Measurements from ENCODE around the gene C11orf68. TPM values are rescaled to one million over a fixed set of nuclear protein-coding genes. Genes with fewer than 3 reads are reported as not detected.

Gene C11orf68
- total RNA-seq (ENCODE audit: low replicate concordance), result 6.9 and 22.4 TPM in 2 replicates

DNA sequence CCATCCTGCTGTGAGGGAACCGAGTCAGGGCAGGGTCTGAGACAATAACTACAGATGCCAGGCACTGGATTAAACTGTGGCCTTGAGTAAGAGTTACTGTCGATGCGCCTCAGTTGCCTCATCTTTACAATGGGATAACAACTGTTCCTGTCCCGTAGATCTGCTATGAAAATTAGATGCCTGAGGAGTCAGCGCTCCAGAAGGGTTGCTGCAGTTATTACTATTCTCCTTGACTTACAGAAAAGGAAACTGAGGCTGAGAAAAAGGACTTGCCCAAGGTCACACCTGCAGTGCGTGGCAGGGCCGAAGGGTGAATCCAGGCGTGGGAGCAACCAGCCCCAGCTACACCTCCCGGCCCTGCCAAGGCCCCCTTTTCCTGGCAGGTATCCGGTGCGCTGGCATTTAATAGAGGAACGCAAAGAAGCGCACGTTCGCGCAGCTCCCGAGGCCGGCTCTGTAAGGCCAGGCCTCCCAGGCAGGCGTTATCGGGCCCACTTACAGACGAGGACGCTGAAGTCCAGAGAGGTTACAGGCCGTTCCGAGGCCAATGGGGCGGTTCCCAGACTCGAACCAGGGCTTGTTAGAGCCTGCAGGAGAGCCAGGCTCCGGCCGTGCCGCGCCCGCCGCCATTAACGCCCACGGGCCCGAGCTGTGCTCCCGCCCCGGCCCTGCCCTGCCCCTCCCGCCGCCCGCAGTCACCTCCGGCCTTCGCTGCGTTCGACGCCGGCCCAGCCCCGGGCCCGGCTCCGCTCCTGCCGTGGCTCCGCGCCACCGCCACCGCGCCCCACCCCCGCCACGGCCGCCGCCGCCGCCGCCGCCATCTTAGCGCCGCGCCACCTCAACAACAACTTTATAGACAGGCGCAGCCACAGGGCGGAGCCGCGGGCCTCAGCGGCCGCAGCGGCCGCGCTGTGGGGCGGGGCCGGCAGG lies at the start of gene C11orf68:
Gene C11orf68, minus strand, starts transcription at position 852 of the 930 bp plus-strand sequence. Its CDS starts 31 bp downstream, at position 821.
- H2AFZ ChIP-seq (replicated peaks), result peak within 1 kb of the TSS; percentile 74
- no peak for TF ChIP-seq EZH2phosphoT487 (IDR thresholded peaks at IDR 0.05)
- TF ChIP-seq, protein P1, sequence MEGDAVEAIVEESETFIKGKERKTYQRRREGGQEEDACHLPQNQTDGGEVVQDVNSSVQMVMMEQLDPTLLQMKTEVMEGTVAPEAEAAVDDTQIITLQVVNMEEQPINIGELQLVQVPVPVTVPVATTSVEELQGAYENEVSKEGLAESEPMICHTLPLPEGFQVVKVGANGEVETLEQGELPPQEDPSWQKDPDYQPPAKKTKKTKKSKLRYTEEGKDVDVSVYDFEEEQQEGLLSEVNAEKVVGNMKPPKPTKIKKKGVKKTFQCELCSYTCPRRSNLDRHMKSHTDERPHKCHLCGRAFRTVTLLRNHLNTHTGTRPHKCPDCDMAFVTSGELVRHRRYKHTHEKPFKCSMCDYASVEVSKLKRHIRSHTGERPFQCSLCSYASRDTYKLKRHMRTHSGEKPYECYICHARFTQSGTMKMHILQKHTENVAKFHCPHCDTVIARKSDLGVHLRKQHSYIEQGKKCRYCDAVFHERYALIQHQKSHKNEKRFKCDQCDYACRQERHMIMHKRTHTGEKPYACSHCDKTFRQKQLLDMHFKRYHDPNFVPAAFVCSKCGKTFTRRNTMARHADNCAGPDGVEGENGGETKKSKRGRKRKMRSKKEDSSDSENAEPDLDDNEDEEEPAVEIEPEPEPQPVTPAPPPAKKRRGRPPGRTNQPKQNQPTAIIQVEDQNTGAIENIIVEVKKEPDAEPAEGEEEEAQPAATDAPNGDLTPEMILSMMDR (IDR thresholded peaks at IDR 0.05), result peak; percentile 6
- Mint-ChIP-seq H3K27ac (peak within 1 kb of the TSS; percentile 53), H3K36me3 (peaks cover 10% of the 10 kb centered on the region), H3K4me1 (peaks cover 23% of the 10 kb centered on the region), H3K9me3 (no peaks in the 10 kb centered on the region), H3K4me3 (peak within 1 kb of the TSS; percentile 92), H3K27me3 (ENCODE audit: insufficient read depth, low read depth) (peaks cover 5% of the 10 kb centered on the region)
- H3K27ac ChIP-seq, result no peak within 1 kb of the TSS
- DNase-seq (ENCODE audit: low spot score), result no peak
- H3K36me3 ChIP-seq, result no peaks in the 10 kb centered on the region
- no peaks in the 10 kb centered on the region for H3F3A ChIP-seq (ENCODE audit: low read depth)
- peaks cover 12% of the 10 kb centered on the region for H4K20me1 ChIP-seq (ENCODE audit: low read depth)
- peak within 1 kb of the TSS; percentile 89 for H3K9ac ChIP-seq
- peaks cover 10% of the 10 kb centered on the region for H3K4me1 ChIP-seq
- H3K27me3 ChIP-seq, result no peaks in the 10 kb centered on the region
- no peaks in the 10 kb centered on the region for H3K9me3 ChIP-seq (ENCODE audit: low read depth)
- H3K4me2 ChIP-seq, result peak within 1 kb of the TSS; percentile 93
- peaks cover 21% of the 10 kb centered on the region for H3K79me2 ChIP-seq (ENCODE audit: low read depth)
- peak within 1 kb of the TSS; percentile 87 for H3K4me3 ChIP-seq

DNA sequence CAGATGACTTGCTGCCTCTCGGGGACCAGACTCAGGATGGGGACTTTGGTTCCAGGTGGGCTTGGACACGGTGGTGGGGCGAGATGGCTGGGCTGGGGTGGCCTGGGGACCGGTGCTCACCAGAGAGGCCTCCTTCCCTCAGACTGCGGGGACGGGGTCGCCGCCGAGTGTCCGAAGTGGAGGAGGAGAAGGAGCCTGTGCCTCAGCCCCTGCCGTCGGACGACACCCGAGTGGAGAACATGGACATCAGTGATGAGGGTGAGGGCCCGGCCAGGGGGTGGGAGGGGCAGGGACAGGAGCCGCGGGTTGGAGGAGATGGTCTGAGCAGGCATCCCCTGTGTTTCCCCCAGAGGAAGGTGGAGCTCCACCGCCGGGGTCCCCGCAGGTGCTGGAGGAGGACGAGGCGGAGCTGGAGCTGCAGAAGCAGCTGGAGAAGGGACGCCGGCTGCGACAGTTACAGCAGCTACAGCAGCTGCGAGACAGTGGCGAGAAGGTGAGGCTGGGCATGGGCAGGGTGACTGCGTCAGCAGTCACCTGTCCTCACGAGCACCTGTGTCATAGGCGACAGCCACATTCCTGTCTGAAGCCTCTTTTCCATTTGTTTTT lies 48.6 kb upstream of the C11orf68 start:
- Histone ChIP-seq H3K9me3 (ENCODE audit: low read depth) (no peaks in the 10 kb centered on the region), H3F3A (ENCODE audit: low read depth) (no peaks in the 10 kb centered on the region), H4K20me1 (ENCODE audit: low read depth) (peaks cover 14% of the 10 kb centered on the region), H3K4me1 (peaks cover 7% of the 10 kb centered on the region), H3K27me3 (no peaks in the 10 kb centered on the region), H3K36me3 (no peaks in the 10 kb centered on the region), H3K4me3 (no peak overlapping the region), H3K27ac (no peak overlapping the region), H2AFZ (replicated peaks) (no peak overlapping the region), H3K79me2 (ENCODE audit: low read depth) (peaks cover 22% of the 10 kb centered on the region), H3K4me2 (no peak overlapping the region), H3K9ac (no peak overlapping the region)
- no peak for DNase-seq (ENCODE audit: low spot score)
- Mint-ChIP-seq H3K9me3 (no peaks in the 10 kb centered on the region), H3K4me1 (peaks cover 25% of the 10 kb centered on the region), H3K36me3 (peaks cover 43% of the 10 kb centered on the region), H3K27ac (no peak overlapping the region), H3K27me3 (ENCODE audit: insufficient read depth, low read depth) (peaks cover 4% of the 10 kb centered on the region), H3K4me3 (no peak overlapping the region)
- no peak for TF ChIP-seq EZH2phosphoT487 (IDR thresholded peaks at IDR 0.05)
- TF ChIP-seq, protein P1 (IDR thresholded peaks at IDR 0.05), result no peak
- no peak for TF ChIP-seq EZH2 (IDR thresholded peaks at IDR 0.05)

DNA sequence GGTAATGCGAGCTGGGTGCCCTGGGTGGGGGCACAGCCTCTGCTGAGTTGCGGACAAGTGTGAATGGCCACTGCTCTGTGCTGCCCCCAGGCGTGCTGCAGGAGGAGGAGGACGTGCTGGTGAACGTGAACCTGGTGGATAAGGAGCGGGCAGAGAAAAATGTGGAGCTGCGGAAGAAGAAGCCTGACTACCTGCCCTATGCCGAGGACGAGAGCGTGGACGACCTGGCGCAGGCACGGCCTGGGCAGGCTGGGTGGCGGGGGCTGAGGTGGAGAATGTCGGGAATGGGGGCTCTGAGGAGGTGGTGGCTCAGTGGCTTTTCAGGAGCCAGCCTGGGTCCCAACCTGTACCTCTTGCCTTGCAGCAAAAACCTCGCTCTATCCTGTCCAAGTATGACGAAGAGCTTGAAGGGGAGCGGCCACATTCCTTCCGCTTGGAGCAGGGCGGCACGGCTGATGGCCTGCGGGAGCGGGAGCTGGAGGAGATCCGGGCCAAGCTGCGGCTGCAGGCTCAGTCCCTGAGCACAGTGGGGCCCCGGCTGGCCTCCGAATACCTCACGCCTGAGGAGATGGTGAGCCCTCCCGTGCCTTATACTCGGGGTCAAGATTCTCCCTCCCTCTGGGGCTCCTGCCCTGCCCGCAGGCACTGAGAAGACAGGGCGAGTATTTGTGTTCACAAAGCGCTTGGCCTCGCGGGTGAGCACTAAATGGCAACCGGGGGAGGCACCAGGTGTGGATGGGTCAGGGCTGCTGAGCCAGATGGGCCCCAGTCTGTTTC lies 47.3 kb upstream of the C11orf68 start:
- Histone ChIP-seq H3F3A (ENCODE audit: low read depth) (peaks cover 1% of the 10 kb centered on the region), H3K9me3 (ENCODE audit: low read depth) (no peaks in the 10 kb centered on the region), H3K4me1 (peaks cover 9% of the 10 kb centered on the region), H3K36me3 (no peaks in the 10 kb centered on the region), H2AFZ (replicated peaks) (no peak overlapping the region), H3K27me3 (no peaks in the 10 kb centered on the region), H4K20me1 (ENCODE audit: low read depth) (peaks cover 18% of the 10 kb centered on the region), H3K9ac (no peak overlapping the region), H3K27ac (no peak overlapping the region), H3K4me2 (no peak overlapping the region), H3K79me2 (ENCODE audit: low read depth) (peaks cover 31% of the 10 kb centered on the region), H3K4me3 (no peak overlapping the region)
- TF ChIP-seq, protein P1 (IDR thresholded peaks at IDR 0.05), result no peak
- TF ChIP-seq EZH2phosphoT487 (IDR thresholded peaks at IDR 0.05) (no peak), EZH2 (IDR thresholded peaks at IDR 0.05) (no peak)
- DNase-seq (ENCODE audit: low spot score), result no peak
- Mint-ChIP-seq H3K27me3 (ENCODE audit: insufficient read depth, low read depth) (peaks cover 4% of the 10 kb centered on the region), H3K4me3 (no peak overlapping the region), H3K36me3 (peaks cover 37% of the 10 kb centered on the region), H3K27ac (no peak overlapping the region), H3K9me3 (no peaks in the 10 kb centered on the region), H3K4me1 (peaks cover 29% of the 10 kb centered on the region)

Data from neural progenitor cell (in vitro differentiated cells).